Inflammatory macrophage (primary cell): ENCODE measurements around the gene NR1H4.
"Not testable (repeated sequence)": the region's sequence is repeated elsewhere in the genome, so short reads cannot be mapped to it uniquely, and the experiment has no call there.

Experiments used
- DNase-seq, 2 donors: peaks; one replicate each; pipeline ENCODE4 v3.0.0-alpha.2; 2020 to 2022

Gene NR1H4

DNA sequence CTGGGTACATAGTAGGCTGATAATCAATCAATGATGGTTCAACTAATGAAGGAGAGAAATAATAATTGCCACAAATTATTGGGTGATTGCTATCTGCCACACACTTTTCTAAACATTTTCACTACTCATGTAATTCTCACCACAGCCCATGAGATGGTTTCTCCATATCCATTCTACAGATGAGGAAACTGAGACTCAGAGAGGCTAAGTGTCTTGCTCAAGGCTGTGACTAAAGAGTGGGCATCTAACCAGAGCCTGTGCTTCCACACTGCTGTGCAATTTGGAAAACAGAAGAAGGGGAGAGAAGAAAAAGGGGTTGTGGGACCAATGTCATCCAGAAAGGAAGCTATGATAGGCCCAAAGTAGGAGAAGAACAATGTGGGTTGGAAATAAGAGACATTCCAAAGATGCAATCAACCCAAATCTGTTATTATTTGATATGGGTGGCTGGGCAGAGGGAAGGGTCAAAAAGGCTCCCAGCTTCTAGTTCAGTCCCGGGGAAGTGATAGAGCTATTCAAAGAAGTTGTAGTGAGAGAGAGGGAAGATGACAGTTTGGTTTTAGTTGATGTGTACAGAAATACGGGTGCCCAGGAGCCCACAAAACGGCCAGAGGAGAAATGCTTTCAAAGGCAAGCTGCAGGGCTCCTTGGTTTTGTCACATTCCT lies 483 bp upstream of the NR1H4 start:
- no peak for DNase-seq

DNA sequence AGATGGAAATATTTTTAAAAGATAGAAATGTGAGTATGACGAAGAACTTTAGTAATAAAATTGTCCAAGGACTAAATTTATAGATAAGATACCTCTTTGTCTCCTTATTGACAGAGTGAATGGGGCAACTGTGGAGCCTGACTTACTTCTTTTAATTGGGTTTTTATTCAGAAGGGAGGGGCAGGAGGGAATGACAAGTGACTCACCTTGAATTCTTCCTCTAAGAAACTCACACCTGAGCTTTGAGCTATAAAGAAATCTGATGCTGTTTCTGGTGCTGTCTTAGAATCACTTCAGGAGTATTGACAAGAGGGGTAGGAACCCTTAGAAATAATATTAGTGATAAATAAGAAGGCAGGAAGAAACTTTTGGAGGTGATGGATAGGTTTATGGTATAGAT lies 951 bp downstream of the NR1H4 start:
- no peak for DNase-seq

DNA sequence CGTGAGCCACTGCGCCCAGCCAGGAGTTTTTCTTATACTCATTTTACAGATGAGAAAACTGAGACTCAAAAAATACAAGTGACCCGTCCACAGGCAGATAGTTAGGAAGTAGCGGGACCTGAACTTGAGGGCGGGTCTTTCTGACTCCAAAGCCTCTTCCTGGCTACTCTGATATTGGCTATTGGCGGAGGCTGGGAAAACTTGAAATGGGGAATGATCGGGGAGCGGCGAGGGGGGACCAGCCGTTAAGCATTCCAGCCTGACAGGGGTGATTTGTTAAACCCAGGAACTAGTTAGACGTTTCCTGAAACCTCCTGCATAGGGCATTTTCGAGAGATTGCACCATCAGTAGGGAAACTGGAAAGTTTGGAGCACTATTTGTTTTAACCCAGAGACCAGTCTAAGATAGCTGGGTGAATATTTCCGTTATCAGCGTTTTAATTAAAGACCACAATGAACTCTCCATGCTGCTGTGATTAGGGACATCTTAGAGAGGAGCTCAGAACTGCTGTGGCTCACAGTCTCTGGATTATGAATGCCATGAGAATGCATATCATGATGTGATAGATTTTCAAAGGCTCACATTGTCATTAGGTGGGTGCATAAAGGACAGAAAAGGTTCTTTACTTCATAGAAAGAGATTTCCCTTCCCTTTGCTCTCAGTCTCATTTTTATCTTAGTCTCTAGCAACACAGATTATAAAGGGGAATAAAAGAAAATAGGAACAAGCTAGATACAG lies 2.5 kb downstream of the NR1H4 start:
- no peak for DNase-seq

DNA sequence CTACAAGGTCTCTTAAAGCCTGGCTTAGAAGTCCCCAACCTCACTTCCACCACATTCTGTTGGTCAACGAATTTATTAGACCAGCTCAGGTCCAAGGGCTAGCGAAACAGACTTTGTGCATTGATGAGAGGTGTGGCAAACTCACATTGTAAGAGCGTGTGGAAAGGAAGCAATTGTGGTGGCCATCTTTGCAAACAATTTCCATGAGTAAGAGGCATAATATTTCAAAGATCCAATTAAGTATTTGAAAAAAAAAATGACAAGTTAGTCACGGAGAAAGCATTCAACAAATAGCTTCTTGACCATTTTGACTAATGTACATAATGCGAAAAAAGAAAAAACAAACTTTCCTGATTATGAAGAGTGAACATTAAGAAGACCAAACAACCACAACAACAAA lies 7.4 kb downstream of the NR1H4 start:
- DNase-seq, result no peak

DNA sequence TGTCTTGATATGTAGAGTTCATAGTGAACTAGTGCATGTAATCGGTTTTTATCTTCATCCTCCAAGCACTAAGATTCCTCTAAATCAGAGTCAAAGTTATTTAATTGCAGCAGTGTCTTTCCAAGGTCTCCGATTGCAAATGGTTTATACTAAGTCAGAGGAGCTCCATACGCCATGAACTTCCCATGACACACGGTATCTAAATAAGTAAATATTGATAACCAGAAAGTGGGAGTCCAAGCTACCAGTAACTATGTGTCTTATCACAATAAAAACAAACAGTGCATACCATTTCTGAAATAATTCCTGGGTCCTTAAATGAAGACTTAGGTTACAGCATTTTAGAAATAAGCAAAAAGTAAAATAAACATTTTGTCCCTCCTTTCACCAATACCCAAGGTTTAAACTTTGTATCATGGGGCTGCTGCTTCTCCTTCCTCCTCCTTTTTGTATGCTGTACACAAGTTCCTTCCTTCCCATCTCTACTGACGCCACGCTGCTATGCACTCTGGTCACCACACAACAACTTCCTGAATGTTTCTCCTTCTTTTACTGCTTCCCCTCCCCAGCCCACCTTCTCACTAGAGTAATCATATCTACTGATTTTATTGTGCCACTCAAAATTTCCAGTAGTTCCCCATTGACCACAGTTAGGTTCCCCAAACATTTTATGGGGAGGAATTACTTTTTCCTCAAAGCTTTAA lies 10.7 kb downstream of the NR1H4 start:
- DNase-seq, result peak in 1 of 2 donors; percentile 14

DNA sequence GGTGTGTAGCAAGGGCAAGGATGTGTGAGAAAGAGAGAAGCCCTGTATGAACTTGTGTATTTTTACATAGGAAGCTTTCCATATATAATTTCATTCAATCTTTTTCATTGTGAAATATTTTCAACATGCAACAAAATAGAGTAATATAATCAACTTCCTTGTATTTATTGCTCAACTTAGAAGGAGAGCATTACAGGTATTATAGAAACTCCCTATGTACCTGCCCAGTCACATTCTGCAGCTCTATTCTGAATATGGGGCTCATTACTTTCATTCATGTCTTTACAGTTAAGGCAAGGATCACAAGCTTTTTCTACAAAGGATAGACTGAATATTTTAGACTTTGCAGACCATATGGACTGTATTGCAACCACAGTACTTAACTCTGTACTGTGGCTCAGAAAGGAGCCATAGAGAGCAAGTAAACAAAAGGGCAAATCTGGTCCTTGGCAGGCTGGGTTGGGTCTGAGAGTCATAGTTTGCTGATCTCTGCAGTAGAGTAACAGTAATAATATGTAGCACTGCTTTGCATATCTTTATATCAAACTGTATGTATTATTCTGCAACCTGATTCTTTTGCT lies 11.3 kb downstream of the NR1H4 start:
- DNase-seq, result no peak

- DNase-seq, result no peak
Observed at GRCh38 chr12:100485983-100486382, 12.3 kb downstream of the NR1H4 start.

DNA sequence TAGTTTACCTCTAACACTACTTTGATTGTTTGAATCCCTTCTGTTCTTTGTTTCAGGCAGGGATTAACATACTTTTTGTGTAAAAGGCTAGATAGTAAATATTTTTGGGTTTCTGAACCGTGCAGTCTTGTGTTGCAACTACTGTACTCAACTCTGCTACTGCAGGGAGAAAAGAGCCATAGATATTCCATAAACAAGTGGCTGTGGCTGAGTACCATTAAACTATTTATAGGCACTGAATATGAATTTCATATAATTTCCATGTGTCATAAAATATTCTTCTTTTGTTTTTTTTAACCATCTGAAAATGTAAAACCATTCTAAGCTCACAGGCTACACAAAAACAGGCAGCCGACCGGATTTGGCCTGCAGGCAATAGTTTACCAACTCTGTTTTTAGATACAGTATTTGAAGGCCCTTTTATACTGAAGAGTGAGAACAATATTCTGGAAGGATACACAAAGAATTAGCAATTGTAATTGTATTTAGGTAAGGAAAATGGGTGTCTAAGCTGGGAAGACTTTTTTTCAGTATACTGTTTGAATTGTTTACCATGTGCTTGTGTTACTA lies 15.7 kb downstream of the NR1H4 start:
- no peak for DNase-seq

- no peak for DNase-seq
Observed at GRCh38 chr12:100490056-100490455, 16.4 kb downstream of the NR1H4 start.

DNA sequence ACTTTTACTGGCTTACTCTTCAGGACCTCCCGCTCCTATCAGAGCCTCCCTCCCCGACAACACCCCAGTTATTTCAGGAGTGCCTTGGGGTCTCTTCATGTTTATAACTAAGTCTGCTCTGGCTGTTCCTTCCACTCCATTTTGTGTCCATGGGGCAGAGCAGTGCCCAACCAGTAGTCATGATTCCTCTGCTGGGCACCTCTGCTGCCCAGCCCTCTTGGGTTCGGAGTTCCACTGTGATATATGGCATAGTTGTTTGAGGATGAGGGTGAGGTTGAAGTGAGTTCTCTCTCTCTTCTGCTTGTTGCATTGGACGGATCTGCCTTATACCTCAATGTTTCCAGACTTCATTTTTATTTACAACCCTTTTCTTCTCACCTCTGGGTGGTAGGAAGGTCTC lies 17.4 kb downstream of the NR1H4 start:
- DNase-seq, result no peak

GRCh38 chr12:100493396-100494012 lies 19.8 kb downstream of the NR1H4 start:
- no peak for DNase-seq

- no peak for DNase-seq
Observed at GRCh38 chr12:100494026-100494425, 20.4 kb downstream of the NR1H4 start.

DNA sequence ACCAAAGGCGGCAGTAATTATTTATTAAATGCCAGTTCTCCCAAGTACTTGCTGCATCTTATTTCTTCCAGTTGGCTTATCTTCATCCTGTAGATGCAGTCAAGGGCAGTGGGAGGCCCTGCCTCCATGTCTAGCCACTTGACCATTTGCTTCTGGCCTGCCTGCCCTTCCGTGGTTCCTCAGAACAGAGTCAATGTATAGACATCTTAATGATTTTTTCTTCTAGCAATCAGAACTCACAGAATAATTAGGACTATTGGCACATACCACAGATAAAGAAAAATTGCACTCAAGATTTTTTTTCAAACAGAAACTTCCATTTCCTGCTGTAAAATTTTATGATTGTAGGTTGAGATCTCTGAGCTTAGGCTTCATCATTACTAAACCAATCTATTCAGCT lies 20.9 kb downstream of the NR1H4 start:
- no peak for DNase-seq

DNA sequence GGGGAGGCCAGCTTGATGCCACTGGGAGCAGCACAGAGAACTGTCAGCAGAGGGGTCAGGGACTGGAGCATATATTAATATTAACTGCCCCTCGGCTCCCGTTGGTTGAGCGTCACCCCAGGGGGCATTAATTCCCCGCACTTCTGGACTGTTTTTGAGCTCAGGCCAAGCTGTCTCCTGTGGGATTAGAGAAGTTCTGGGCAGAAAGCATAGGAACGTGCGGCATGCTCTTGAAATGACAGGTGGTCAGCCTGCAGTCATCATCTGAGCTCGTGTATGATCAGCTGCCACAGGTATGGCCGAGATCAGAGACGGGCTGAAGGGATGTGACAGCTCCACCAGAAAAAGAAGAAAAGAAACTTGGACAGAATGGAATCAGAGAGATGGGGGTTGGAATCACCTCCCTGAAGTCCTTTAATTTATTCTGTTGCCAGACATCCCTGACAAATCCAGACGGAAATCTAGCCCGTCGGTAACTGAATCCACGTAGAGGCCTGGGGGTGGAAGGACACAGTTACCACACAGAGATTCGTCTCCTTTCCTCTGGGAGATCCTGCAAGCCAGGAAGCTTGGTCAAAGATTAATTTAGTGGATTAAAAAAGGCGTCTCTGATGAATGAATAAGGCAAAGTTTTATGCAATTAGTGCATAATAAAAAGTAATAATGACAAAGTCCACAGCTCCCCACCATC lies 23.6 kb downstream of the NR1H4 start:
- no peak for DNase-seq

GRCh38 chr12:100498141-100498540 lies 24.5 kb downstream of the NR1H4 start:
- no peak for DNase-seq

DNA sequence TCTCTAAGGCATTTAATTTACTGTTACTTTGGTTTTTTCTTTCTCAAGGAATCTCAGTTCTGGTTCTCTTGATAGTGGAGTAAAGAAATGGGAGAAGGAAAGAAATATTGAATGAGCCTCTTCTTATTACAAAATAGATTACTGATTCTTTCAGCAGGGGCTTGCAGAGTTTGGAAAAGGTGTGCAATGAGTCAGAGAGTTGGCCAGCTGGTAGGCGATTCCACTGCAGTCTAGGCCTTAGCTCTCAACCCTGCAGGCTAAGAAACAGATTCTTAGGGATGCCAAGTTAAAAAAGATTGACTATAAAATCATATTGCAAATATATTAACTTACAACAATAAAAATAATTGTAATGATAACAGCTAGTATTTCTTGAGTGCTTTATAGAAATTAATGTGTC lies 25.8 kb downstream of the NR1H4 start:
- no peak for DNase-seq

- DNase-seq, result not testable (repeated sequence)
Observed at GRCh38 chr12:100502718-100503117, 29.1 kb downstream of the NR1H4 start.

- no peak for DNase-seq
Observed at GRCh38 chr12:100503228-100503628, 29.6 kb downstream of the NR1H4 start.

DNA sequence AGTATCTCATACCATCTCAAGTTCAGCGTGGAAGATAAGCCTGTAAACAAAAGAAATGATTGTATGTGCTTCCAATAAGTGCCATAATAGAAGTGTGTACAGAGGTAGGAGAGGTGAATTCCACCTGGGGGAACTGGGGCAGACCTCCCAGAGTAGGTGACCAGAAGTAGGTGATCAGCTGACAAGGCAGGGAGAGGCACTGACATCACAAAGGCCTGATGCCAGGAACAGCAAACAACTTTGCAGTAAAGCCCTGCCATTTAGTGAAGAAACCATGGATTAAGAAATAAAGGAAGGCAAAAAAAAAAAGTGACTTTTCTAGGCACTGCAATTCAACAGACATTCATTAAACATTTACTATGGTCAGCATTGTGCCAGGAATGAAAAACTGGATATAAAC lies 31.1 kb downstream of the NR1H4 start:
- DNase-seq, result no peak

- DNase-seq, result no peak
Observed at GRCh38 chr12:100508751-100509150, 35.1 kb downstream of the NR1H4 start.

DNA sequence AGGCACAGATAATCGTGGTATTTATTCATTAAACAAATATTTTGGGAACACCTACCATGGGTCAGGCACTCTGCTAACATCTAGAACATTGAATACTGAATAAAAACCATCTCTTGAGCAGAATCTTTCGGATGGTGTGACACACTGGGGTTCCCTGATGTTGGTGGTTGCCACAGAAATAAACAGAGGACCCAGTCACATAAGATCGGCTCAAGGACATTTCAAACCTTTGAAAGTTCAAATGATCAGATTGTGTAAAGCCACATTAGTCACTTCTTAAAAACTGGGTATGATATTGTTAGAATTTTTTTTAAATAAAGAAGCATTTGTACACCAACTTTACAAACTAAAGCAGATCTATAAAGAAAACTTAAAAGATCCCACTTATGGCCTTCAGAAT lies 39.0 kb downstream of the NR1H4 start:
- DNase-seq, result no peak

GRCh38 chr12:100515968-100516367 lies 42.3 kb downstream of the NR1H4 start:
- DNase-seq, result no peak
